ENCODE results near the gene SIGLEC7. TPM values are rescaled to one million over a fixed set of nuclear protein-coding genes. Genes with fewer than 3 reads are reported as not detected.
A peak's percentile ranks its signal among the peaks of the same experiment; 100 is the strongest.

The SIGLEC7 gene
- total RNA-seq, 2 donors from 2014 or later, result not detected

GRCh38 chr19:51110666-51110971, 31.5 kb upstream of the SIGLEC7 start:
- TF ChIP-seq POLR2A (IDR thresholded peaks at IDR 0.05) (no peak), CTCF (IDR thresholded peaks at IDR 0.05) (no peak)
- H3K4me1 ChIP-seq, result peaks cover 20% of the 10 kb centered on the region
- no peak overlapping the region for H3K27ac ChIP-seq
- H3K9me3 ChIP-seq, result no peaks in the 10 kb centered on the region
- no peaks in the 10 kb centered on the region for H3K27me3 ChIP-seq
- ATAC-seq, result no peak
- no peak overlapping the region for H3K4me3 ChIP-seq
- DNase-seq, result no peak
- no peaks in the 10 kb centered on the region for H3K36me3 ChIP-seq (replicated peaks in 1 of 2; ENCODE audit: insufficient read depth in 1 of 2, low read depth in 2 of 2)
- intact Hi-C loops (cut with DNase I), result loop anchor here (10.0 kb wide), 1 partner anchor 596 kb away; the partner anchor contains the start of genes ASPDH and JOSD2
- WGBS, 2 donors, result 52 to 59% methylated on average over 1 of the region's 1 CpG

GRCh38 chr19:51111606-51112005, 30.5 kb upstream of the SIGLEC7 start:
- Histone ChIP-seq H3K27me3 (no peaks in the 10 kb centered on the region), H3K9me3 (no peaks in the 10 kb centered on the region), H3K36me3 (replicated peaks in 1 of 2; ENCODE audit: insufficient read depth in 1 of 2, low read depth in 2 of 2) (no peaks in the 10 kb centered on the region), H3K4me3 (no peak overlapping the region), H3K4me1 (peaks cover 19% of the 10 kb centered on the region), H3K27ac (no peak overlapping the region)
- TF ChIP-seq POLR2A (IDR thresholded peaks at IDR 0.05) (no peak), CTCF (IDR thresholded peaks at IDR 0.05) (peak in 1 of 7 experiments; percentile 7)
- no peak for ATAC-seq
- WGBS, 2 donors, result 33 to 39% methylated on average over 6 of the region's 6 CpGs
- intact Hi-C loops (cut with DNase I), result loop anchor here (10.0 kb wide), 1 partner anchor 597 kb away; the partner anchor contains the start of genes ASPDH and JOSD2
- DNase-seq, result no peak

- Histone ChIP-seq H3K4me1 (no peaks in the 10 kb centered on the region), H3K27me3 (no peaks in the 10 kb centered on the region), H3K4me3 (no peak overlapping the region), H3K9me3 (no peaks in the 10 kb centered on the region), H3K27ac (no peak overlapping the region), H3K36me3 (replicated peaks in 1 of 2; ENCODE audit: insufficient read depth in 1 of 2, low read depth in 2 of 2) (no peaks in the 10 kb centered on the region)
- no peak for ATAC-seq
- no peak for DNase-seq
- intact Hi-C loops (cut with DNase I), result loop anchor here (10.0 kb wide), 1 partner anchor 599 kb away; the partner anchor contains the start of genes ASPDH and JOSD2
- 67 to 68% methylated on average over 6 of the region's 6 CpGs for WGBS, 2 donors
- TF ChIP-seq CTCF (IDR thresholded peaks at IDR 0.05) (no peak), POLR2A (IDR thresholded peaks at IDR 0.05) (no peak)
Measured at GRCh38 chr19:51114087-51114729, 27.9 kb upstream of the SIGLEC7 start.

GRCh38 chr19:51116736-51117286, 25.3 kb upstream of the SIGLEC7 start:
- Histone ChIP-seq H3K4me1 (no peaks in the 10 kb centered on the region), H3K27me3 (no peaks in the 10 kb centered on the region), H3K27ac (no peak overlapping the region), H3K36me3 (replicated peaks in 1 of 2; ENCODE audit: insufficient read depth in 1 of 2, low read depth in 2 of 2) (no peaks in the 10 kb centered on the region), H3K4me3 (no peak overlapping the region), H3K9me3 (no peaks in the 10 kb centered on the region)
- ATAC-seq, result no peak
- TF ChIP-seq CTCF (IDR thresholded peaks at IDR 0.05) (no peak), POLR2A (IDR thresholded peaks at IDR 0.05) (no peak)
- intact Hi-C loops (cut with DNase I), result loop anchor here (10.0 kb wide), 1 partner anchor 602 kb away; the partner anchor contains the start of genes ASPDH and JOSD2
- 60 to 63% methylated on average over 6 of the region's 6 CpGs for WGBS, 2 donors
- no peak for DNase-seq
